WI38 (cell line): Measurements from ENCODE around the gene LSM7.
"Not testable (repeated sequence)": the region's sequence is repeated elsewhere in the genome, so short reads cannot be mapped to it uniquely, and the experiment has no call there.

Source experiments
- H3K4me3 ChIP-seq: 2 replicates; pipeline ENCODE4 v1.5.1; 2011; ENCODE audit warnings: low read depth, mild to moderate bottlenecking, control low read depth, low read length
- TF ChIP-seq, protein P1 (sequence below): IDR thresholded peaks from 2 replicates; pipeline ENCODE4 v1.5.1; 2012; ENCODE audit warnings: low read depth, mild to moderate bottlenecking, control low read depth, low read length

The LSM7 gene

DNA sequence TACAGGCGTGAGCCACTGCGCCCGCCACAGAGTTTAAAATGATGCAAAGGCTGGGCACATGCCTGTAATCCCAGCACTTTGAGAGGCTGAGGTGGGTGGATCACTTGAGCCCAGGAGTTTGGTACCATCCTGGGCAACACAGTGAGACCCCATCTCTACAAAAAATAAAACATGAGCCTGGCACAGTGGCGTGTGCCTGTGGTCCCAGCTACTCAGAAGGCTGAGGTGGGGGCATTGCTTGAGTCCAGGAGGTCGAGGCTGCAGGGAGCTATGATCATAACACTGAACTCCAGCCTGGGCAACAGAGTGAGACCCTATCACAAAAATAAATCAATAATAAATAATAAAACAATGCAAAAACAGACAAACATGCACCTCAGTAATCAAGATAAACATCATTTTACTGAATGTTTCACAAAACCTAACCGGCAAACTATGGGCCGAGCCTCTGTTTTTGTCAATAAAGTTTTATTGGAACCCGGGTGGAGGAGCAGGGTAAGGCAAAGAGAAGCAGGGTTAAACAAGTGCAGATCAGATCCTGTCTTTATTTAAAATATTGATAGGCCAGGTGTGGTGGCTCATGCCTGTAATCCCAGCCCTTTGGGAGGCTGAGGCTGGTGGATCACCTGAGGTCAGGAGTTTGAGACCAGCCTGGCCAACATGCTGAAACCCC lies 44.4 kb downstream of the LSM7 start:
- TF ChIP-seq, protein P1, sequence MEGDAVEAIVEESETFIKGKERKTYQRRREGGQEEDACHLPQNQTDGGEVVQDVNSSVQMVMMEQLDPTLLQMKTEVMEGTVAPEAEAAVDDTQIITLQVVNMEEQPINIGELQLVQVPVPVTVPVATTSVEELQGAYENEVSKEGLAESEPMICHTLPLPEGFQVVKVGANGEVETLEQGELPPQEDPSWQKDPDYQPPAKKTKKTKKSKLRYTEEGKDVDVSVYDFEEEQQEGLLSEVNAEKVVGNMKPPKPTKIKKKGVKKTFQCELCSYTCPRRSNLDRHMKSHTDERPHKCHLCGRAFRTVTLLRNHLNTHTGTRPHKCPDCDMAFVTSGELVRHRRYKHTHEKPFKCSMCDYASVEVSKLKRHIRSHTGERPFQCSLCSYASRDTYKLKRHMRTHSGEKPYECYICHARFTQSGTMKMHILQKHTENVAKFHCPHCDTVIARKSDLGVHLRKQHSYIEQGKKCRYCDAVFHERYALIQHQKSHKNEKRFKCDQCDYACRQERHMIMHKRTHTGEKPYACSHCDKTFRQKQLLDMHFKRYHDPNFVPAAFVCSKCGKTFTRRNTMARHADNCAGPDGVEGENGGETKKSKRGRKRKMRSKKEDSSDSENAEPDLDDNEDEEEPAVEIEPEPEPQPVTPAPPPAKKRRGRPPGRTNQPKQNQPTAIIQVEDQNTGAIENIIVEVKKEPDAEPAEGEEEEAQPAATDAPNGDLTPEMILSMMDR = no peak
- H3K4me3 ChIP-seq = no peak overlapping the region

DNA sequence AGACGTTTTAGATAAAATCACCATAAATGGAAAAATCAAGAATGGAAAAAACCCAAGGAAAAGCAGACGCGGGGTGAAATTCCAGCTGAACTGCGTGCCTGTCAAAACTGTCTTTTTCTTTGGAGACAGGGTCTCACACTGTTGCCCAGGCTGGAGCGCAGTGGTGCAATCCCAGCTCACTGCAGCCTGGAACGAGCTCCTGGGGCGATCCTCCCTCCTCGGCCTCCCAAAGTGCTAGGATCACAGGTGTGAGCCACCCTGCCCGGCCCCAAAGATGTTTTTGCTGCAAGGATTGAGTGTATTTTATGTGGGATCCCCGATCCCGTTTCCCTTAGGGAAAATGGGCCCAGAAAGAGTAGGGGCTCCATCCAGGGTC lies 45.5 kb downstream of the LSM7 start:
- no peak overlapping the region for H3K4me3 ChIP-seq
- TF ChIP-seq, protein P1 = no peak

DNA sequence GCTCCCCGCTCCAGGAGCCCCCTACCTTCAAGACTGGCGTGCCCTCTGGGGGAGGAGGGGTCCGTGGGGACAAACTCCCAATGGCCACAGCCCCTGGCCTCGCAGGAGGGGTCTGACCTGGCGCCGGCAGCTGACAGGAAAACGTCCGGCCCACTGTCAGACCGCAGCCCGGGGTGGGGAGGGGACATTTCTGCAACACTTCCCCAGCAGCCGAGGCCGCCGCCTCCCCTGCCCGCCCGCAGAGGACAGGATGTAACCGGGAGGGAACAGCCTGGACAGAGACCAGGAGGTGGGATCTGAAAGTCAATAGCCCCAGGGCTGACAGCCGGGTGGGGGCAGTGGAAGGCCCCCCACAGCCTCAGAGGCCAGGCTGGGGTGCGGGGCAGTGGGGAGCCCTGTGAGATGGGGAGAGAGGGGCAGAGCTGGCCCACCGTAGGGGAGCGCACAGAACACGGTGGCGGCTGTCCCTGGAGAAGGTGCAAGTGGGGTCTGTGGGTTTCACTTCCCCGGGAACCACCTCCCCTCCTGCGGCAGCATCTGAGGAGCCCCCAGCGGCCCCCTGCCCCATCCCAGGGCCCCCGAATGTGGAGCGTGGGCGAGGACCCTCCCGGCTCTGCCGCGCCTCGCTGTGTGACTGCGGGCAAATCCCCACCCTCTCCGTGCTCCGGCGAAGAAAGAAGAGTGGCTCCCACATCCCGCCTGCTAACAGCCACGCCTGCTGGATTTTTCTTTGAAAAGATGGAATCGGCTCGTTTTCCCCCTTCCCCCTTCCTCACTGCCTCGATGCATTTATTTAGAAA lies 46.1 kb downstream of the LSM7 start, which contains the start of gene PEAK3:
Gene PEAK3, minus strand, starts transcription at position 114 of the 800 bp plus-strand sequence. CDS start 1,244 bp downstream, outside the sequence.
- H3K4me3 ChIP-seq = peak within 1 kb of the TSS; percentile 24
- TF ChIP-seq, protein P1 = no peak

DNA sequence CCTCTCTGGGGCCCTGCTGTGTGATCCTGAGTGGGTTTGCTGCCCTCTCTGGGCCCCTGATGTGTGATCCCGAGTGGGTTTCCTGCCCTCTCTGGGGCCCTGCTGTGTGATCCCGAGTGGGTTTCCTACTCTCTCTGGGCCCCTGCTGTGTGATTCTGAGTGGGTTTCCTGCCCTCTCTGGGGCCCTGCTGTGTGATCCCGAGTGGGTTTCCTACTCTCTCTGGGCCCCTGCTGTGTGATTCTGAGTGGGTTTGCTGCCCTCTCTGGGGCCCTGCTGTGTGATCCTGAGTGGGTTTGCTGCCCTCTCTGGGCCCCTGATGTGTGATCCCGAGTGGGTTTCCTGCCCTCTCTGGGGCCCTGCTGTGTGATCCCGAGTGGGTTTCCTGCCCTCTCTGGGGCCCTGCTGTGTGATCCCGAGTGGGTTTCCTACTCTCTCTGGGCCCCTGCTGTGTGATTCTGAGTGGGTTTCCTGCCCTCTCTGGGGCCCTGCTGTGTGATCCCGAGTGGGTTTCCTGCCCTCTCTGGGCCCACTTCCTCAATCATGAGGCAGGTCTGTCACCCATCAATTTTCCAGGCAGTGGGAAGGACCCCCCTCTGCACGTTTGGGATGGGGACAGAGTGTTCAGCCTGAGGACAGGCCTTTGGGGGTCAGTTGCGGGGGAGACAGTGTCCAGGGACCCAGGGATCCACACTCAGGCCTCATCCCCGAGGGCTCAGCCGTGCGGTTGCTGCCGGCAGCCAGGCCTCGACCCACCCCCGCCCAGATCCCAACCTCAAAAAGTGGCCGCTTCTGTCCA lies 46.9 kb downstream of the LSM7 start:
- not testable (repeated sequence) for H3K4me3 ChIP-seq

GRCh38 chr19:2280633-2281264 lies 47.6 kb downstream of the LSM7 start:
- TF ChIP-seq, protein P1 = no peak
- no peak overlapping the region for H3K4me3 ChIP-seq

GRCh38 chr19:2278459-2279158 lies 49.8 kb downstream of the LSM7 start:
- no peak overlapping the region for H3K4me3 ChIP-seq
- TF ChIP-seq, protein P1 = no peak

GRCh38 chr19:2277138-2277537 lies 51.2 kb downstream of the LSM7 start:
- TF ChIP-seq, protein P1 = no peak
- no peak overlapping the region for H3K4me3 ChIP-seq
